GM18519 (cell line): Measurements from ENCODE around the gene UBE2E2.
"Not testable (repeated sequence)": the region's sequence is repeated elsewhere in the genome, so short reads cannot be mapped to it uniquely, and the experiment has no call there.

ENCODE experiments used
- ATAC-seq: cut with Tn5 transposase; IDR thresholded peaks from one replicate; pipeline ENCODE4 v1.9.1; 2021; ENCODE audit warnings: mild to moderate bottlenecking, moderate library complexity; ENCODE audit not compliant: unreplicated experiment, low FRiP score

UBE2E2 gene

GRCh38 chr3:23600167-23600871, 397.2 kb downstream of the UBE2E2 start:
- ATAC-seq: no peak

GRCh38 chr3:23601091-23601822, 398.1 kb downstream of the UBE2E2 start:
- ATAC-seq: no peak

- no peak for ATAC-seq
Measured at GRCh38 chr3:23602971-23603370, 399.8 kb downstream of the UBE2E2 start.

GRCh38 chr3:23607184-23607847, 404.2 kb downstream of the UBE2E2 start:
- ATAC-seq: no peak

- ATAC-seq: no peak
Measured at GRCh38 chr3:23608650-23609049, 405.5 kb downstream of the UBE2E2 start.

- no peak for ATAC-seq
Measured at GRCh38 chr3:23611737-23612295, 408.7 kb downstream of the UBE2E2 start.

- no peak for ATAC-seq
Measured at GRCh38 chr3:23612296-23612891, 409.3 kb downstream of the UBE2E2 start.

GRCh38 chr3:23615068-23615467, 411.9 kb downstream of the UBE2E2 start:
- ATAC-seq: no peak

GRCh38 chr3:23618475-23618874, 415.3 kb downstream of the UBE2E2 start:
- ATAC-seq: not testable (repeated sequence)

GRCh38 chr3:23619705-23620637, 416.8 kb downstream of the UBE2E2 start:
- ATAC-seq: no peak

GRCh38 chr3:23620638-23621015, 417.5 kb downstream of the UBE2E2 start:
- ATAC-seq: no peak

GRCh38 chr3:23623844-23624243, 420.7 kb downstream of the UBE2E2 start:
- ATAC-seq: no peak

- no peak for ATAC-seq
Measured at GRCh38 chr3:23624305-23624704, 421.2 kb downstream of the UBE2E2 start.

- ATAC-seq: no peak
Measured at GRCh38 chr3:23626442-23626841, 423.3 kb downstream of the UBE2E2 start.

- ATAC-seq: no peak
Measured at GRCh38 chr3:23629181-23629894, 426.2 kb downstream of the UBE2E2 start.

GRCh38 chr3:23633261-23633960, 430.3 kb downstream of the UBE2E2 start:
- ATAC-seq: no peak

- ATAC-seq: no peak
Measured at GRCh38 chr3:23637339-23637738, 434.2 kb downstream of the UBE2E2 start.

- ATAC-seq: no peak
Measured at GRCh38 chr3:23640471-23641146, 437.5 kb downstream of the UBE2E2 start.
